ENCODE data around the gene NEK6.

The NEK6 gene

GRCh38 chr9:124354346-124355038 lies 96.7 kb downstream of the NEK6 start:
- no peak for DNase-seq (ENCODE audit: low read depth)

GRCh38 chr9:124355039-124355940 lies 97.5 kb downstream of the NEK6 start:
- no peak for DNase-seq (ENCODE audit: low read depth)

DNA sequence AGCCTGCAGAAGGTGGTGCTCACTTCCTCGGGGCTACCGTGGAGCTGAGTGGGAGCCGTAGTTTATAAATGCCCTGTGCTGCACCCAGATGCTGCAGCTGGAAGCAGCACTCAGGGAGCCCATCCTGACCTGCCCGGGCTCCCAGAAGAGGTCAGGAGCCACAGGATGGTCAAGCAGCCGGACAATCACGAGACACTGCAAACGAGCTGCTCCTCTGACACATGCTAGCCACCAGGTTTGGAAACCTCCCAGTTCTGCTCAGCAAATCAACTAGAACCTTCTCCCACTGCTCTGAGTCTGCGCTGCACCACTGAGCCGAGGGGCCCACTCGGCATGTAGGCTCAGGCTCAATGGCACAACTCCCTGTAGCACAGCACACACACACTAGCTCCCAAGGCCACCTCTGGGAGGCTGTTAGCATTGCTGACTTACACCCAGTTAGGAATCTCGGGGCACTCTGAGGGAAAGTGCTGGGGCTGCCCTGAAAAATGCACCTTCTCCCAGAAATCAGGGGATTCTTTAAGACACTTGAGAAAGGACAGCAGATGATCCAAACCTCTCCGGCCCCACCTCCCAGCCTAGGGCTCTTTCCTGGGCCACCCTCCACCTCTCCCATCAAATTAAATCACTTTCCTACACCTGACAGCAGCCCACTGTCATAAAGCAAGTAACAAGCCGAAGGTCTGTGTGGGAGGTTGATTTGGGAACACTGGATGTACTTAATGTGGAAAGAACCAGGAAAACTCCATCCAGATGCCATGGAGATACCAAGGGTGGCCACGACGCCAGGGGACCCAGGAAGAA lies 98.4 kb downstream of the NEK6 start:
- no peak for DNase-seq (ENCODE audit: low read depth)

- no peak for DNase-seq (ENCODE audit: low read depth)
Measured at GRCh38 chr9:124356745-124357390, 99.1 kb downstream of the NEK6 start.

DNA sequence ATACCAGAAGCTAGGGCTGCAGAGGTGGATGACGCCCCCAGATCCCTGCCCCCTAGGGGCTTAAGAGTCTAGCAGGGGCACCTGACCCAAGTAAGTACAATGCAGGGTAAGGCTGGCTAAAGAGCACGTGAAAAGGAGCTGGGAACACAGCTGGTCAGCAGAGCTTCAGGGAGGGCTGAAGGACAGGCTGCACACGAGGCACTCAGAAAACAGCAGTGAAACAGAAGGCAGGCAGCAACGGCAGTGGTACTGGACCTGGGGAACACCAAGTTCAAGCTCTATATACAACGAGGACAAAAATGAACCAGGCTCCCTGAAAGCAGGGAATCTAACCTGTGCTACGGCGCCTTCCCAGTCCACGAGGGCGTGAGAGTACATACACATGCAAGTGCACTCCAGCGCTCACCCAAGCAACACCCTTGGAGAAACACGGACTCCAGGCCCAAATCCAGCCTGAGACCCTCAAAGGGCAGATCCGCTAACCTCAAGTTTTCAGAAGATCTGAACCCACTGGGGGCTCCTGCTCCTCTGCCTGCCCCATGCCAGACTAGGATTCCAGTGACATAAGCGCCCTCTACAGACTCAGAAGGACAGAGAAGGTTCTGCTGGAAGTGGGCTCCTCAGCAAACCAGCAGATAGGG lies 100.1 kb downstream of the NEK6 start:
- no peak for DNase-seq (ENCODE audit: low read depth)

DNA sequence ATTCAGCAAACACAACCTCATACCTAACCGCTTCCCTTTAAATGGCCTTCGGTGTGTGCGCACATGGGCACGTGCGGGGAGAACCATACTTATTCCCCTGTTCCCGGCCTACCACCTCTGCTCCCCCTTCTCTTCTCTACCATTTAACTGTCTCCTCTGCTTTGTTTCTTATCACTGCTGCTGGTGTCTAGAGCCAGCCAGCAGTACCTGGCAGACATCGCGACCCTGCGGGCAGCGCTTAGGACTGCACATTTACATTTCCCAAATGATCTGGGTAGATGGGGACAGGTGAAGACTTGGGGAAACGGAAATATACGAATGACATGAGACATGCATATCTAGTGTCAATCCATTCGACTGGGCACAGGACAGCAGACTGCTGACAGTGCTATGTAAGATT lies 100.9 kb downstream of the NEK6 start:
- no peak for DNase-seq (ENCODE audit: low read depth)

- DNase-seq (ENCODE audit: low read depth), result no peak
Measured at GRCh38 chr9:124359426-124359825, 101.7 kb downstream of the NEK6 start.

DNA sequence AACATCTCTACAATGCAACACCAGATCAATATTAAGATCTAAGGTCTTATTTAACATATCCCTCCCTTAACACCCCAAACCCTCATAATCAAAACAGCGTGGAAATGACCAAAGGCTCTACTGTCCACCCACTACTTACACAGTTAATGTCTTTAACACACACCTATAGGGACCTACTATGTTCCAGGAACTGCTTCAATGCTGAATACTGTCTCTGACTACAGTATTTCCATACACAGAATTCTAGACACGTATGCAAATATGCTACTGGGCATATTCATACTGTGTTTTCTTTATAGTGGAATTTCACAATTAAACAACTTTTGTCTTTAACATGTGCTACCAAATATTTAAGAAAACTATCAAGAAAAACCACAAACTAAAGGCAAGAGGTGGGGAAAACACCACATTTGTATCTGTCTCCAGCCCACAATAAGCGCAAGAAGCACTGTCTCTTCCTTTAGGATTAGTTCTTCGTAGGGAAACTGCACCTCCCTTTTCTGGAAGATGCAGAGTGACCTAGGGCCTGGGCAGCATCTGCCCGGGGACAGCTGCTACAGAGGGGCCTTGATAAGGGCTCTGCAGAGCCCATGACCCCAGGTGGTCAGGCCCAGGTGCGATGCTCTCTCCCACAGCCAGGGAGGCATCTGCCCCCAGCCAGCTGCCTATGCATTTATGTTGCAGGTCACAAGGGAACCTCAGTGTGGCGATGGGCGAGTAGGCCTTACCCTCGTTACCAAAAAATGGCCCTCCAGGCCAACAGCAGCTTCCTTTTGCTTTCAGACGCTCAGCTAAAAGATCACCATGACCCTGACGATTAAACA lies 102.3 kb downstream of the NEK6 start:
- no peak for DNase-seq (ENCODE audit: low read depth)

- no peak for DNase-seq (ENCODE audit: low read depth)
Measured at GRCh38 chr9:124361128-124361527, 103.4 kb downstream of the NEK6 start.

DNA sequence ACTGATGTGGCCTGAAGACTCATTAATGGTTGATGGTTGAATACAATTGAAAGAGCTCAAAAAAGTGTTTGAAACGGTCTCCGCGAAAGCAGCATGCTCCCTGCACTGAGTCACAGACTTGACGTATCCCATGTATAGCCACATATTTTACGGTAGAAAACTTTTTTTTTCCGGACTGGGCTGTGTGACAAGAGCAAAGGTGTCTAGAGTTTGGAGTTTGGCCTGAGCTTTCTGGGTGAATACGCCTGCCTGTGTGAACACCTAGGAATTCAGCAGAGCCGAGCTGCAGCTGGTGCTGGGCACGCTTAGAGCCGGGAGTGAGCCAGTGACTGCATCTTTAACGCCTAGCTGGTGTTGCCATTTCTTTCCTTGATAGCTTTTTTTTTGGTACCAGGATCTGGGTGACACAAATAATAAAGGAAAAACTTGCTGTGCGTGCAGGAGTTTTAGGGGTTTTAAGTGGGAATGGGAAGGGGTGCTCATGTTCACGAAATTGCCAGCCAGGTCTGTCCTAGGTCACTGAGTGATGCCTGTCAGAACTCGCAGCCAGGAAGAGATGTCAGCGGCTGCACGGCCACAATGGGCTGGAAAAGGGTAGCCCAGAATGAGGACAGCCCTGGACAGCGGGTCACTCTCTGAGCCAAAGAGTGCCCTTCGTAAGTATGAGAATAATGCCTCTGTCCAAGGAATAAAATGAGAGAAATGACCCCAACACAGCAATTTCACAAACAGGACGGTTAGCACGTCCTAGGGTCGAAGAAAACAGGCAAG lies 105.8 kb downstream of the NEK6 start:
- DNase-seq (ENCODE audit: low read depth), result no peak

- no peak for DNase-seq (ENCODE audit: low read depth)
Measured at GRCh38 chr9:124364141-124364540, 106.4 kb downstream of the NEK6 start.

- DNase-seq (ENCODE audit: low read depth), result no peak
Measured at GRCh38 chr9:124365036-124365435, 107.3 kb downstream of the NEK6 start.

DNA sequence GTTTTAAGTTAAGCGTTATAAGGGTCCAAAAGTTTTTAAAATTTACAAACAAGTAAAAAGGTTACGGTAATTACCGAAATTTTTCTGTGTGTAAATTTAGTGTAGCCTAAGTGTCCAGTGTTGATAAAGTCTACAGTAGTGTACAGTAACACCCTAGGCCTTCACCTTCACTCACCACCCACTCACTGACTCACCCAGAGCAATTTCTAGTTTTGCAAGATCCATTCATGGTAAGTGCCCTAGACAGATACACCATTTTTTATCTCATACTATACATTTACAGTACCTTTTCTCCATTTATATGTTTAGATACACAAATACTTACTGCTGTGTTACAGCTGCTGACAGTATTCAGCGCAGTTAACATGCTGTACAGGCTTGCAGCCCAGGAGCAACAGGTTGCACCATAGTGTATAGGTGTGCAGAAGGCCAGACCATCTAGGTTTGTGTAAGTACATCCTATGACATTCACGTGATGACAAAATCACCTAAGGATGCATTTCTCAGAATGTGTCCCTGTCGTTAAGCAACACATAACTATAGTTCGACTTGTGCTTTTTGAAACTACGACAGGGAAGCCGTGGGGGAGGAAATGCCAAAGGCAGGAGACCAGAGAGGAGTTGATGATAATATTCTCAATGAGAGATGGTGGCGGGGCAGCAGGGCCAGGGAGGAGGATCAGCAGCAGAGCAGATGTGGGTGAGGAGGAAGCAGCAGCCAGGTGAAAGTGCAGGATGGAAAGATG lies 108.9 kb downstream of the NEK6 start:
- DNase-seq (ENCODE audit: low read depth), result no peak

GRCh38 chr9:124368692-124369091 lies 110.9 kb downstream of the NEK6 start:
- no peak for DNase-seq (ENCODE audit: low read depth)

DNA sequence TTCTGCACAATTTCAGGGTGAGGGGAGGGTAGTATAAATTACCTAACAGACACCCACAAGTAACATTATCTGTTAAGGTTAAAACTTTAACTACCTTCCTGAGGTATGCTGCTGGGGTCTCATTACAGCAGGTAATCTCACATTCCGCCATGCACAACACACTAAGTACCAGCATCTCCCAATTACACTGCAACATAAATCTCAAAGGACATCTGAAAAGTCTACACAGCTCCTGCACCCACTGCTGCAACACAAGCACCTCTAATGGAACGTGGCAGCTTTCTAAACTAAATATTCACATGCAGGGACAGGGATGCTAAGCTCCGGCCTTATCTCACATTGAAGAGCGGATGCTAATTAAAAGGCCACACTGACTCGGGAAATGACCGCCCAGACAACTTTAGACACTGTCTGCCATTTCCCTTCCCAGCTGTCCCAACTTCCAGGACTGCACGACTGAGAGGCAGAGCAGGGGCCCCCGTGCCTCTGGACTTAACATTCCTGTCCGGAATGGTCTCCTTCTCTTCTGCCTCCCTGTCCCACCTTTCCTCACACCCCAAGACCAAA lies 111.6 kb downstream of the NEK6 start:
- DNase-seq (ENCODE audit: low read depth), result no peak

DNA sequence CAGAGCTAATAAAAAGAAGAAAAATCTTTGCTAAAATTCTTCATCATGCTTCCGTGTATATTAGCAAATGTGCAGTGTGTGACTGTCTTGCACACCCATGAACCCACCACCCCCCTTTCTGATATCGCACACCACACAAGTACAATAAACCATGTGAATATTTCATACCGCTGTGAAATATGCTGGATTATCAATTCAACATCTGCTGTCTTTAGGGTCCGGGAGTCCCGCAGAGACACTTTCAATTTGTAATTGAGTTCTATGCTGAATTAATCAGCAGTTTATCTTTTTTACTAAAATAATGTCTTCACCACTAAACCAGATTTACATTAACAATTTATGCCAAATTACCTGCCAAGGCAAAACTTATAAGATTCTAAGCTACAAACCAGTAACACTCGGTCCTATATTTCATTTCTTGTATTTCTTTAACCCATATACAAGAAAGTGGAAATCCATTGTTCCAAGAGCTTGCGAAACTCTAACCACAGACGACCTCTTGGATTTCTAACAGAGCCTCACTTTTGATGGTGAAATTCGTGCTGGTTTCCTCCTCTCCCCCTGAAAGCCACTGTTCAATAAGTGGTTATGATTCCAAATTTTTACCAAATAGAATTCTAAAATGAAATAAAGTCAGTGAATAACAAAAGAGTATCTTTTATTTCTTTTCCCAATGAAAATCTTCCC lies 113.3 kb downstream of the NEK6 start:
- no peak for DNase-seq (ENCODE audit: low read depth)

- no peak for DNase-seq (ENCODE audit: low read depth)
Measured at GRCh38 chr9:124372038-124372437, 114.3 kb downstream of the NEK6 start.

DNA sequence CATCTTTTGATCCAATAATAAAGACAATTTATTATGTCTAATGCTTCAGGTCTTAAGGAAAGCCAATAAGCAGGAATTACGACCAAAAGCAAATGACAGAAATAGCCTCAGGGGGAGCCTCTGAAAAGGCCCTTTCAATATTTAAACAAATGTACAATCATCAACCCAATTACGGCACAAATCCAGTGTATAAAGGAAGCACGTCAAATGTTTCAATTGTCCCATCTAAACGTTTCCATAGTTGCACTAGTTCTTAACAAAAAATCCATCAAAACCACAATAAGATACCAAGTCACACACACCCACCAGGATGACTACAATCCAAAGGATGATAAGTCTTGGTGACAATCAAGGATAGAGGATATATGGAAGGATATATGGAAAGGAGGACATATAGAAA lies 115.6 kb downstream of the NEK6 start:
- DNase-seq (ENCODE audit: low read depth), result no peak

Data from GM04504 (cell line).